HG03469 (cell line): ENCODE data around the gene KRT86.
"Not testable (repeated sequence)": the region's sequence is repeated elsewhere in the genome, so short reads cannot be mapped to it uniquely, and the experiment has no call there.

Experiments used
- ATAC-seq: cut with Tn5 transposase; IDR thresholded peaks from one replicate; pipeline ENCODE4 v1.9.1; 2021; ENCODE audit warnings: mild to moderate bottlenecking, moderate library complexity, moderate number of reproducible peaks; ENCODE audit not compliant: unreplicated experiment

The KRT86 gene

DNA sequence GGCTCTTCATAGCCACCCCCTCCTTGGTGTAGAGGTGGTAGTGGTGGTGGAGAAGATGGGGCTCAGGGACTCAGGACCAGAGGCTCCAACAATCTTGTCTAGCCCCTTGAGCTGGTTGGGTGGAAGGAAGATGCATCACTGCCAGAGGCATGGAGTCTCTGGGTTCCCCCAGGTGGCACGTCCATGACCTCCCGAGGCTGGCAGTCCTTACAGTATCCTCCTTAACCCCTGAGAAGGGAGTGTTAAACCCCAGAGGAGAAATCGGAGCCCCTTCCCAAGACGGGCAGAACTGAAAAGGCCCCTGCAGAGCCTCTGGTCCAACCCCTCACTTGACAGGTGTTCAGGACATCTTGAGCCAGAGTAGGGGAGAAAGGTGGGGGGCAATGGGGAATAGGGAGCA is 37.6 kb downstream of the KRT86 start:
- no peak for ATAC-seq

DNA sequence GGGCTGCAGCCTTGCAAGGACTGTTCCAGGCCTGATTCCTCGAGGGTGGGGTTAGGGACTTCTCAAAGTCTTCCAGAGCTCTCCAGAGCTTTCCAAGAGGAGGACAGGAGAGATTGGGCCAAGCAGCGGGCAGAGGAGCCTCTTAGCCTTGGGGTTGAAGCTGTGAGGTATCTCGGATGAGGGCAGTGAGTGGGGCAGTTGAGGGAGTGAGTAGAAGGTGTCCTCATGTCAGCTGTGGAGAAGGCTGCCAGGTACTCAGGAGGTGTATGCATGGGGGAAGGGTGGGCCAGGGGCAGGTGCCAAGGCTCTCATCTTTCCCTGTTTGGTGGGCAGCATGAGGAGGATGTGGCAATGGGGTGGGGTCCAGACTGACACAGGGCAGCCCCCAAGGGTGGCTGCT is 39.0 kb downstream of the KRT86 start:
- ATAC-seq: no peak

DNA sequence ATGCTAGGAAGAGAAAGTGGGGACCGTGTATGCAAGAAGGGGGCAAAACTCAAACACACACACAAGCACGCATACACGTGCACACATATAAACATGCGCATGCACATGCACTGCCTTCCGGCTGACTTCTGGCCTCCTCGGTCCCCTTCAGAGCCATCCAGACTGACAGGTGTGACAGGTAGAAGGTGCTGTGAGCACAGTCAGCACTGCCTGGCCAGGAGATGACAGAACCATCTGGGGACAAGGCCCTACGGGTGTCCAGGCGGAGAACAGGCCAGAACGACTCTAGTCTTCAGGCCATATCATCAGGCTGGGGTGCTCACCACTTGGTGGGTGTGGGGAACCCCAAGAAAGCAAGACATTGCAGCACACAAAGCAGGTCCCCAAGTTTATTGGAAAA is 39.5 kb downstream of the KRT86 start:
- no peak for ATAC-seq

DNA sequence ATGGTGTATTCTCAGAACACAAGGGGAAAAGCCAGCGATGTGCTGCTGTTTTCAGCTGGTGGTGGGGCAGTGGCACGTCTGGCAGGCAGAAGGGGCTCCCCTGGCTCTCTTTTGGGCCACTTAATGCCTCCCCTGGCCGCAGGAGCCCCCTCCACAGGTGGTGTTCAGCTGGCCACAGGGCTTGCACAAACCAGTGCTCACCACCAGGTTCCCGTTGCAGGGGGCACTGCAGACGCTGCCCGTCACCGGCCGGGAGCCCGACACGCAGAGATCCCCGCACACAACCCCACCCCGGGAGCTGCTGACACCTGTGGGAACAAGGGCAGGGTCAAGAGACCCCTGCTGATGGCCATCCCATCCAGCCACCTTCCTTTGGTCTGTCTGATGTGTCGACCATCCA is 40.1 kb downstream of the KRT86 start:
- ATAC-seq: no peak

DNA sequence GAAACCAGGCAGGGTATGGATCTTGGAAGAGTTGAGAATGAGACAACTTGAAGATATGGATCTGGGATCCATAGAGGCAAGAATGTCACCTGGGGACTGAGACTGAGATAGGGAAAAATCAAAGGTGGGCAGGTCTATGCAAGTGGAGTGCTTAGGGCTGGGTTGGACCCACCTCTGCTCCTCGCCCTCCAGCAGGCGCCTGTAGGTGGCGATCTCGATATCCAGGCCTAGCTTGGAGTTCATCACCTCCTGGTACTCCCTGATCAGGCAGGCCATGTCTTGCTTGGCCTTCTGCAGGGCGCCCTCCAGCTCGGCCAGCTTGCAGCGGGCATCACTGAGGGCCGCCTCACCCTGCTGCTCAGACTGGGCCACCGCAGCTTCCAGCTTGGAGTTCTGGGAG is 41.3 kb downstream of the KRT86 start:
- not testable (repeated sequence) for ATAC-seq

DNA sequence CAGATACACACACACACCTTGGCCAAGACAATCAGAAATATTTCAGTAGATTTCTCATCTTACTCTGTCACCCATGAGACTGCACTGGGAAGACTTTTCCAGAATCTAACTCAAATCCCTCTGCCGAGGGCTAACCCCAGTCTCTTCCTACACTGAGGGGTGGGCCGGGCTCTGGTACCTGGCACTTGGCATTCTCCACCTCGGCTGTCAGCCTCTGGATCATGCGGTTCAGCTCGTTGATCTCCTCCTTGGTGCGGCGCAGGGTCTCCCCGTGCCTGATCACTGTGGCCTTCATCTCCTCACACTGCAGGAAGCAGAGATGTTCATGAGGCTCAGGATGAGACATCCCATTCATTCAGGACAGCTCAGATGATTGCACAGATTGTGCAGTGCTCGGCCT is 41.8 kb downstream of the KRT86 start:
- no peak for ATAC-seq

DNA sequence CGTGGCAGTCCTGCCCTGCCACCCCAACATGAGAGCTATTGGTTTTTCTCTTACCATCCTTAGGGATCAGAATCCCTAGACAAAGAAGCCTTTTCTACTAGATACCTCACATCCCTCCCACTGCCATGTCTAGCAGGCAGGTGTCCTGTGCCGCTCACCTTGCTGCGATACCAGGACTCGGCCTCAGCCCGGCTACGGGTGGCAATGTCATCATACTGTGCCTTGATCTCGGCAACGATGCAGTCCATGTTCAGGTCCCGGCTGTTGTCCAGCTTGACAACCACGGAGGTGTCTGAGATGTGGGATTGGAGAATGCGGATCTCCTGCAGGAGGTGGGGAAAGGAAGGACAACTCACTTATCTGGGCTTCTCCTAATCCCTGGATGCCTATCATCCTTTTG is 42.3 kb downstream of the KRT86 start:
- no peak for ATAC-seq

DNA sequence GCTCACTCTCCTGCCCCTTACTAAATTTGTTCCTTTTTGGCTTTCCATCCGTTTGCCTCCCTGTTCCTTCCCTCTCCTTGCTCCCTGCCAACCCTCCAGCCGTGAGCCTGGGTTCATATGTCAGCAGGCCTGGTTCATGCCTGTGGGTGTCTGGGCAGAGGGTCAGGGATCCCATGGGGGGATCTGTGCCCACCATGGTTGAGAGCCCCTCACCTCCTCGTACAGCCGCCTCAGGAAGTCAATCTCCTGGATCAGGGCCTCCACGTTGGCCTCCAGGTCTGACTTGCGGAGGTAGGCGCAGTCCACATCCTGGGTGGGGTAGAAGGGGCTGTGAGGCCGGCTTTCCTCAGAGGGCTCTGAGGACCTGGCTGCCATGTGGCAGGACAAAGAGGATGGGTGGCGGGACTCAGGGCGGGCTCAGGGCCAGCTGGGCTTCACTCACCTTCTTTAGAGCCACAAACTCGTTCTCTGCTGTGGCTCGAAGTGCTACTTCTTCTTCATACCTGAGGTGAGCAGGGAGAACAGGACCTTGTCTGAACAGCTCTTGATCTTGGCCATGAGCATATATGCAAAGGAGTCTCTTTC is 43.1 kb downstream of the KRT86 start:
- no peak for ATAC-seq

DNA sequence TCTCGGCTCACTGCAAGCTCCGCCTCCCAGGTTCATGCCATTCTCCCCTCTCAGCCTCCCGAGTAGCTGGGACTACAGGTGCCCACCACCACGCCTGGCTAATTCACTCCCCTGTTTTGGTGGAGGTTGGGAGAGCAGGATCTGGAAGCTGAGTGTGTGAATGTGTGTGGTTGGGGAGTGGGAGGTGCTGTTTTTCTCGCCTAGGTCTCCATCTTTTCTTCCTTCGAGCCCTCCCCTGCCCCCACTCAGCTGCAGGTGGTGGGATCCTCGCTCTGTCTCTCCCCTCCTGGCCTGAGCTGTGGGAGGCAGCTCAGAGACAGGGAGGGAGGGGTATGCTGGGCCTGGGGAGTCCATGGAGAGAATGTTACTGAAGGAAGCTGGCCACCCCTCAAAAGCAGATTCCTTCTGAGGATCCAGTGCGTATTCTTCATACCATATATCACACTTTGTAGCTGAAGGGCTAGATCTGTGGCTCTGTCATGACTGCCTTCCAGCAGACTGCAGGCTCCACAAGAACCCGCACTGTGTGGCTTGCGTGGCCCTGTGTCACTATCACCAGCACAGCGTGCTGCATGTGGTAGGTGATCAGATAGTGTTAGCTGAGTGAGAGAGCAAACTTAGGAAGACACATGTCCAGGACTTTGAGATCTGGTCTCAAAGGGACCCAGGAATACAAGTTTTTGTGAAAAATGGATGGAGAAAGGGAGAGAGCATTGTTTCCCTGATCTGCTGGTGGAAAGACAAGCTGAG is 44.0 kb downstream of the KRT86 start:
- ATAC-seq: no peak

DNA sequence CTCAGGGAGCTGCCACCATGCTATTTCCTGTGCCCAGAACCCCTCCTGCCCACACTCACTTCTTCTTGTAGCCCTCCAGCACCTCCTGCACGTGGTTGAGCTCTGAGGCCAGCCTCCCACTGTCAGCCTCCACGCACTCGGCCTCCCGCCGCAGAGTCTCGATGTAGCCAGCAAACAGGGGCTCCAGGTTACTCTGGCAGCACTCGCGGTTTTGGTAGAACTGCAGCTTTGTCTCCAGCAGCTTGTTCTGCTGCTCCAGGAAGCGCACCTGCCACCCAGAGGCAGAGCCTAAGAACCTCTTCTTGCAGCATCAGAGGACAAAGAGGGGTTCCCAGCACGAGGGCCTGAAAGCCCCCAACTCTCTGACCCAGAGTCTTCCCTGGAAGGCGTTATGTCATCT is 44.7 kb downstream of the KRT86 start:
- no peak for ATAC-seq

DNA sequence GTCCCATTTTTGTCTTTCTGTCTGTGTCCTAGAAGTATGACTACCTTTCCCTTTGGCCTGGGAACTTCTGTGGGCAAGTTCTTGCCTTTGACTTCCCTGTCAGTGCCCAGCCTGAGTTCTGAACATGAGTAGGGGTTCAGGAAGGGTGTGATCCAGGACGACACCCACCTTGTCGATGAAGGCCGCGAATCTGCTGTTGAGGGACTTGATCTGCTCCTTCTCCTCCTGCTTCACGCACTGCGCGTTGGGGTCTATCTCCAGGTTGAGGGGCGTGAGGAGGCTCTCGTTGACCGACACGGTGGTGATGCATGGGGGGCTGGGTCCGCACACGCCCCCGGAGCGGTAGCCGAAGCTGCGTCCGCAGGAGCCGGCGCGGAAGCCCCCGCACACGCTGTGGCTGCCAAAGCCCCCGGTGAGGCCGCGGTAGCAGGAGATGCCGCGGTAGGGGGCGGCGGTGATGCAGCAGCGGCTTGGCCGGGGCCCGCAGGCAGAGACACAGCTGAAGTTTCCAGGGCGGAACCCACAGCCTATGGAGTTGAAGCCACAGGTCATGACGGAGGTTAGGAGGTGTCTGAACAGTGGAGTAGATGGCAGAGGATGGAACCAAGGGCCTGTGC is 46.4 kb downstream of the KRT86 start, which contains the start of gene KRT83:
TSS of gene KRT83 (minus strand) at position 615 of the 617 bp plus-strand sequence. CDS start at position 552, 63 bp downstream.
- no peak for ATAC-seq

DNA sequence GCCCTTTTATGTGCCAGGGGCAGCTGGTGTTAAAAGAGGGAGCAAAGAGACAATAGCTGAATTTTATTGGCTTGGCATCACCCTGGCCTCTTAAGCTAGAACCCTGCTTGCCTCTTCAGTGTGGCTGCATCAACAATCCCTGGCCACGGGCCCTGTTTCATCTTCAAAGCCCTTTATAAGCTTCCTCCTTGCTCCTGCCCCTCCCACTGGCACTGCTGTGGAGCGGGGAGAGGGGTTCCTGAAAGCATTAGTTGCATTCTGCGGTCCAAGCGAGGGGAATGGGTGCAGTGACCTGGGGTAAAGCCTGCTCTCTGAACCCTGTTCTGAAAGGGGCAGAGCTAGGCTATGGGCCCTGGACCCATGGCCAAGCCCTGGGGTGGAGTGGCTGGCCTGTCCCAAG is 47.0 kb downstream of the KRT86 start:
- no peak for ATAC-seq

DNA sequence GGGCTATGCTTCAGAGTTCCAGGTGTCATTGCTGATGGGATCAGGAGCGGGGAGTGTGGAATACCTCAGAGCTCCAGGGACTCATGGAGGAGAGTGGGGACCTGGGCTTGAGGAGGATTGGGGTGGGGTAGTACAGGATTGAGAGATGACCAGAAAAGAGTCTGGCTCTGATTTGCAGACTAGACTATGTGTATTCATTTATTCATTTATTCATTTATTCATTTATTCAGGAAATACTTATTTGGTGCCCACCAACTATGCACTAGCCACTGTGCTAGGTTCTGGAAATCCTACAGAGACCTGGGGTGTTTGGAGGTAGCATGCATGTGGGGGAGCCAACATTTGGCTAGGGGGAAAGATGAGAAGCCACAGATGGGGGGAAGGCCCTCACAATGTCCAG is 47.6 kb downstream of the KRT86 start:
- no peak for ATAC-seq

DNA sequence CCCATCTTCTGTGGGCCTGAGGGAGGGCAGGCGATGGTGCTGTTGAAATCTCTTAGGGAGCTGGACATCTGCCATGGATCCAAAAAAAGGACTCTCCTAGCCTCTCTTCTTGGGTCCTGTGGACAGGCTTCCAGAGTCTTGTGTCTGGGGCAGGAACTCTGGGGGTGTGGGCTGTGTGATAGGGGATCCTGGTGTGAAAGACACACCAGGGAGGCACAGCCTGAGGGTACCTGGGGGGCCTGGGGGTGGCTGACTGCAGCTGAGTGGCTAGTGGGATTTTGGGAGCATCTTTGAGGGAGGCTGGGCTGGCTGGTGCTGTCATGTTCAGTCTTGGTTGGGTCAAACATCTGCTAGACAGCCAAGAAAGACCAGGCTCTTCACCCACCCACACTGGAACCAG is 48.6 kb downstream of the KRT86 start:
- no peak for ATAC-seq

DNA sequence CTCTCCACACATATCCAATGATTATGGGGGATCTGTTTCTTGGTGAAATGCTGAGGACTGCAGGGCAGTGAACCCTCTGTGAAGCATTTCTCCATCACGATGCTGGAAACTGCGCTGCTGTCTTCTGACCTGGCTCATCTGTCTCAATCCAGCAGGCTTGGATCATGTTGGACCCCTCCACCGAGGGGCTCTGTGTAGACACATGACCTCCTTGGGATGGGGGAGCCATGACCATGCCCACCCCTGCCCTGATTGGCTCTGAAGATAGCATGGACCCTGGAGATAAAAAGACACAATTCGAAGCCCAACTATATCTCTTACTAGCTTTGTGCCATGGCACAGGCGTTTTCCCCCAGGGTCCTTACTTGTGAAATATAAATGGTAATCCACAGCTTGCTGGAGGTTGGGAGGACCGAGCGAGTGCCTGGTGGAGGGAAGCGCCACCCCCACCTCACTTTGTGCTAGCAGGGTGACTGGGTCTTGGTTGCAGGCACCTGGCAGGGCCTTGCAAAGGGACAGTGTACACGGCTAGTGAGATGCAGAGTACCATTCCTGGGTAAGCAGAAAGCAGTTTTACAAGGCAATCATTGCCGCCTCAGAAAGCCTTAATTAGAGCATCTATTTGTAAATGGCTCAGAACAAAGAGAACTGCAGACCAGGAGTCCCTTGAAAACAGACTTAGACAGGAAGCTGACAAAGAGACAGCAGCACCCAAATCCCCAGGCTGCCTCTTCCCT is 49.1 kb downstream of the KRT86 start:
- ATAC-seq: no peak

DNA sequence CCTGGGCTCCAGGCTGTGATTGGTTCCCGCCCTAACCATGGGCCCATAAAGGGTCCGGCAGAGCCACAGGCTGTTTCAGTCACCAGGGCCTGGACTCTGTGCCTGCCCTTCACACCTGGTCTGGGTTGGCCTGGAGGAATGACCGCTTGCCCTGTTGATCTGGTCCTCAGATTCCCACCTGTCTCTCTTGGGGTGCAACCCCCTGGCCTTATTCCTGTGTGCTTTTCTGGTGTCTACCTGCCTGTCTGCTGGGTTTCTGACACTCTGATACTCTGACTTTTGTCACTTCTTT is 49.7 kb downstream of the KRT86 start:
- ATAC-seq: no peak

DNA sequence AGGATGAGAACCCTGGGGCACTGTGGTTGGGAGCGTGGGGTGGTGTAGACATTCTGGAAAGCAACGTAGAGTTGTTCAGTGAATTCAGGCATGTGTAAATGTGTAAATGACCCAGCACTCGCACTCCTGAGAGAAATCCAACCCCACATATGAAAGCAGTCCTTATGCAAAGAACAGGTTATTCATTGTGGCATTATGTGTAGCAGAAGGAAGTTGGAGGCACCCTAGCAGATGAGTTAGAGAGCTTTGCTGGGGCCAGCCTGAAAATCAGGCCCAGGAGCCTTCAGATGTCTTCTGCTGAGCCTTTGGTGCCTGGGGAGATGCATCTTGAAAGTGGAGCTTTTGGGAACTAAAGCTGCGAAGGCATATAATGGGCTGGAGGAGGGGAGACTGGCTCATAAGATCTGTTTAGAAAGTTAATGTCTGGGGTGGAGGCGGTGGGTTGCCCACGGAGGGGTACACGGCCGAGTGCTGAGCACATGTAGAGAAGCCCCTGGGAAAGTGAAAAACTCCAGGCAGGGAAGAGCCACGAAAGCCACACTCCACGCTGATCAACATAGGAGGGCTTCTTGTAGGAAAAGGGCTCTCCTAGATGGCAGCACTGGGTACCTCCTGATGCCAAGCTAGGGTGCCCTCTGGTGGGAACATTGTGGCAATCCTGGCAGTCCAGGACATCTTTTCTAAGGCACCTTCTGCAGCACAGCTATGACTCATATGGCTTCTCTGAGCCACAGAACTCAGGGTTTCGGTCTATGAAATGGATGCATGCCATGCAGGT is 52.8 kb downstream of the KRT86 start:
- ATAC-seq: peak; percentile 87

DNA sequence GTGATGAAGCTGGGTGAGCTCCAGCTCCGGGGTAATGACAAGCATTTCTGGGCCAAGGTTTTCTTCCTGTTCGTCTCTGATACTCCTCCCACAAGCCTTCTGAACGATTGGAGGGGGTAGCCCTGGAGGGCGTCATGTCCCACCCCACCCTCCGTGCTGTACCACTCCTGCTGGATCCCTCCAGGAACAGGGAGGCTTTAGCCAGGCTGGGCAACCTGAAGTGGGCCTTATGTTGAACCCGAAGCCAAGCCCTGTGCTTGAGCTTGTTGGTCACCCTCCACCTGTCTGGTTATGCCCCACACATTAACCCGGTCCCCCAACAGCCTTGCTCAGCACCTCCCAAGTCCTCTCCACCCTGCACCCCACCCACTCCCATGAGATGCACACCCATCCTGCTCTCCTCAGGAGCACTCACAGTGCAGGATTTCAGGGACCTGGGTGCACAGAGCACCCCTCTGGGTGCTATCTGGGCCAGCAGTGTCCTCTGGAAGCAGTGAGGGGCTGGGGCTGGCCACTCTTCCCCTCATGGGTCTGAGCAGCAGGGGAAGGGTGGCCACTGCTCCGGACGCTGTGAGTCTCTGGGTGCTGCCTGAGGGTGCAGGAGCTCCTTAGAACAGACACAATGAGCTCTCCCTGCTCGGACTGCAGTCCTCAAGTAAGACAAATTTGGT is 53.5 kb downstream of the KRT86 start:
- ATAC-seq: no peak

DNA sequence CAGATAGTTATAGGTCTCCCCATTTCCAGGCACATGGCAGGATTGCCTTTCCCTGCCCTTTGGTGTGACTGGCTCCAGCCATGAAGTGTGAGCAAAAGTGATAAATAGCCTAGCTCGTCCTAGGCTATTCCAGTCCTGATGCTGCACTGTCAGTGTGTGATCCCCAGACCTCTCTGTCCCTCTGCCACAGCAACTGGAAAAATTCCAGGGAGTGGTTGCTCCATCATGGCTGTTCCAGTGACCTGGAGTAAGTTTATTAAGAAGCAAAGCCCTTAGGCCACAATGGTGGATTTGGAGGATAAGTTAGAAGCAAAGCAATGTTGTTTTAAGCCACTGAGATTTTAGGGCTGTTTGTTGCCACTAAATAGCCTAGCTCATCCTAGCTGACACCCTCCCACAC is 56.6 kb downstream of the KRT86 start:
- no peak for ATAC-seq

DNA sequence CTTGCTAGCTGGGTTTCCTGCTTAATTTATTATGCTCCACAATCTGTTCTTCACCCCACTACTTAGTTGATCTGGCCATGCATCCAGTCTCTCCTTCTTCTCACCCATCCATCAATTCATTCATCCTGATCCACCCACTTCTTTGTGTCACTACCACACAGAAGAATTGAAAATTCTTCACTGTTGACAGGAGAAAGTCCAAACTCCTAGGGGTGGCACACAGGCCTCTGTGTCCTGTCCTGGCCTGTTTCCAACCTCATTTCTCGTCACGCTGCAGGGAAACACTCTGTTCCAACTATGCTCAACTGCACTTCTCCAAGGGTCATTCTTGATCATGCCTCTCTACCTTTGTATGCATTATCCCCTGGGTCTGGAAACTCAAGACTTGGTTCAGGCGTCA is 57.4 kb downstream of the KRT86 start:
- no peak for ATAC-seq

DNA sequence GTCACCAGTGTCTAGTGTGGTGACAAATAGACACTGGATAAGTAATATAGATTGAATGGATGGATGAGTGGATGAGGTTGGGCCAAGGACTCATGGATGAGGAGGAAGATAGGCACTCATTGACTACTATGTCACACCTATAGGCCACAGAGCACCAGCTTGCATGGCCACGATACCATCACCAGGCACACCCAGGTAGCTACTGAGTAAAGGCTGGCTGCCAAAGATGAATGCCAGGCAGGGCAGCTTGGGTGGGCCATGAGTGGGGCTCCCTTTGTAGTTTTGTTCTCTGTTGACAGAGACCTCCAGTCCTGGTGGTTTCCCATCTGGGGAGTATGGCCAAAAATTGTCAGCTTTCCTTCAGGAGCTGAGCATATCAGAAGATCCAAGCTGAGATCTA is 57.9 kb downstream of the KRT86 start:
- ATAC-seq: no peak
